ENCODE results near the gene GPX4. TPM values are rescaled to one million over a fixed set of nuclear protein-coding genes. Genes with fewer than 3 reads are reported as not detected.
A peak's percentile ranks its signal among the peaks of the same experiment; 100 is the strongest.

GPX4 gene
- total RNA-seq, 1 donor from 2014 or later, result 204 TPM

DNA sequence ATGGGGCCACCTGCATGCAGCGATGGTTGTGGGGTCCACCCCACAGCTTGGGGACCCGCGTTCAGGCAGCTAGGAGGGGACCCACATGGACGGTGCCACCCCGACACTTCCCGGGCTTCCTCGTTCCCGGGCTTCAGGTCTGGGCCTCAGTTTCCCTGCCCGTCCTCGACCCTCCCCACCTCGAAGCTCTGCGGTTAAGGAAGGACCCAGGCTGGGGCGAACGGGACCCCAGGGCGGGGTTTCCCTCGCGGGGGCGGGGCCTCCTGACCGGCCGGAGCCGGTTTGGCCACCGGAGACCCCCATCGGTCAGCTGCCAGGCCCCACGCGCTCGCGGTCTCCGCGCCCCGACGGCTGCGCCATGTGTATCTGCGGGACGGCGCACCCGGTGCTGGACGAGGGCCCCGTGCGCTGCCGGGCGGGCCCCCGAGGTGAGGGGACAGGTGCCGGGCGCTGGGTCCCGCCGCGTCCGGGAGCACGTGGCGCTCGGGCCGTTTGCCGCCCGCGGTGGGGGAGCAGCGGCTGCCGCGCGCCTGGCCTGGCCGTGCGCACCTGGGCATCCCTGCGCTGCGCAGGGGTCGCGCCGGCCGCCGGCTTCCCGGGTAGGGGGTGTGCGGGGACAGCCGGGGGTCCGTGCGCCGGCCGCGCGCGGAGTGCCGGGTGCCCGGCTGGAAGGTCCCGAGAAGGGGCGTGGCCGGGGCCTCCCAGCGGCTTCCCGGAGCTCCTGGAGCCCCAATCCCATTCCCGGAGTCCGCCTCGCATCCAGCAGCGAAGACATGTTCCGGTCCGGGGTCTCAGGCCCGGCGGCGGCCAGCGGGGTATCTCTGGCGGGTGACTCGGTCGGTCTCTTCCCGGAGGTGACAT, 32.6 kb upstream of the GPX4 start:
- H3K9me3 Mint-ChIP-seq, result no peaks in the 10 kb centered on the region
- DNase-seq (ENCODE audit: extremely low spot score, unreplicated experiment), result no peak
- peaks cover 51% of the 10 kb centered on the region for H3K27me3 Mint-ChIP-seq
- no peak for TF ChIP-seq CTCF (conservative IDR thresholded peaks at IDR 0.05)
- H3K27ac Mint-ChIP-seq, result no peak overlapping the region
- H3K4me1 Mint-ChIP-seq (ENCODE audit: unreplicated experiment), result peaks cover 5% of the 10 kb centered on the region
- H3K4me3 Mint-ChIP-seq, result peak overlapping the region; percentile 69
- no peaks in the 10 kb centered on the region for H3K36me3 Mint-ChIP-seq

- Mint-ChIP-seq H3K4me3 (peak overlapping the region; percentile 69), H3K27me3 (peaks cover 49% of the 10 kb centered on the region), H3K4me1 (ENCODE audit: unreplicated experiment) (peaks cover 5% of the 10 kb centered on the region), H3K36me3 (no peaks in the 10 kb centered on the region), H3K27ac (no peak overlapping the region), H3K9me3 (no peaks in the 10 kb centered on the region)
- no peak for DNase-seq (ENCODE audit: extremely low spot score, unreplicated experiment)
- TF ChIP-seq CTCF (conservative IDR thresholded peaks at IDR 0.05), result no peak
These were observed 31.3 kb upstream of the GPX4 start for GRCh38 chr19:1072371-1073015.

GRCh38 chr19:1073063-1073955, 30.5 kb upstream of the GPX4 start:
- no peak for TF ChIP-seq CTCF (conservative IDR thresholded peaks at IDR 0.05)
- H3K27me3 Mint-ChIP-seq, result peaks cover 46% of the 10 kb centered on the region
- H3K9me3 Mint-ChIP-seq, result no peaks in the 10 kb centered on the region
- H3K36me3 Mint-ChIP-seq, result no peaks in the 10 kb centered on the region
- no peak overlapping the region for H3K27ac Mint-ChIP-seq
- DNase-seq (ENCODE audit: extremely low spot score, unreplicated experiment), result no peak
- peaks cover 5% of the 10 kb centered on the region for H3K4me1 Mint-ChIP-seq (ENCODE audit: unreplicated experiment)
- no peak overlapping the region for H3K4me3 Mint-ChIP-seq

- no peaks in the 10 kb centered on the region for H3K9me3 Mint-ChIP-seq
- DNase-seq (ENCODE audit: extremely low spot score, unreplicated experiment), result no peak
- peaks cover 5% of the 10 kb centered on the region for H3K4me1 Mint-ChIP-seq (ENCODE audit: unreplicated experiment)
- no peak overlapping the region for H3K27ac Mint-ChIP-seq
- TF ChIP-seq CTCF (conservative IDR thresholded peaks at IDR 0.05), result no peak
- peaks cover 40% of the 10 kb centered on the region for H3K27me3 Mint-ChIP-seq
- H3K36me3 Mint-ChIP-seq, result no peaks in the 10 kb centered on the region
- no peak overlapping the region for H3K4me3 Mint-ChIP-seq
These were observed 29.8 kb upstream of the GPX4 start for GRCh38 chr19:1073956-1074517.

GRCh38 chr19:1074544-1075283, 29.1 kb upstream of the GPX4 start:
- H3K4me1 Mint-ChIP-seq (ENCODE audit: unreplicated experiment), result peaks cover 5% of the 10 kb centered on the region
- TF ChIP-seq CTCF (conservative IDR thresholded peaks at IDR 0.05), result no peak
- no peak overlapping the region for H3K27ac Mint-ChIP-seq
- H3K4me3 Mint-ChIP-seq, result no peak overlapping the region
- no peaks in the 10 kb centered on the region for H3K9me3 Mint-ChIP-seq
- H3K27me3 Mint-ChIP-seq, result peaks cover 33% of the 10 kb centered on the region
- no peaks in the 10 kb centered on the region for H3K36me3 Mint-ChIP-seq
- no peak for DNase-seq (ENCODE audit: extremely low spot score, unreplicated experiment)

Data from type B pancreatic cell (in vitro differentiated cells).